ENCODE results near the gene ADAMTS3.

The ADAMTS3 gene

GRCh38 chr4:72566464-72566972 is 2.5 kb downstream of the ADAMTS3 start:
- peak overlapping the region; percentile 99 for H3K27ac ChIP-seq
- TF ChIP-seq, protein P1, sequence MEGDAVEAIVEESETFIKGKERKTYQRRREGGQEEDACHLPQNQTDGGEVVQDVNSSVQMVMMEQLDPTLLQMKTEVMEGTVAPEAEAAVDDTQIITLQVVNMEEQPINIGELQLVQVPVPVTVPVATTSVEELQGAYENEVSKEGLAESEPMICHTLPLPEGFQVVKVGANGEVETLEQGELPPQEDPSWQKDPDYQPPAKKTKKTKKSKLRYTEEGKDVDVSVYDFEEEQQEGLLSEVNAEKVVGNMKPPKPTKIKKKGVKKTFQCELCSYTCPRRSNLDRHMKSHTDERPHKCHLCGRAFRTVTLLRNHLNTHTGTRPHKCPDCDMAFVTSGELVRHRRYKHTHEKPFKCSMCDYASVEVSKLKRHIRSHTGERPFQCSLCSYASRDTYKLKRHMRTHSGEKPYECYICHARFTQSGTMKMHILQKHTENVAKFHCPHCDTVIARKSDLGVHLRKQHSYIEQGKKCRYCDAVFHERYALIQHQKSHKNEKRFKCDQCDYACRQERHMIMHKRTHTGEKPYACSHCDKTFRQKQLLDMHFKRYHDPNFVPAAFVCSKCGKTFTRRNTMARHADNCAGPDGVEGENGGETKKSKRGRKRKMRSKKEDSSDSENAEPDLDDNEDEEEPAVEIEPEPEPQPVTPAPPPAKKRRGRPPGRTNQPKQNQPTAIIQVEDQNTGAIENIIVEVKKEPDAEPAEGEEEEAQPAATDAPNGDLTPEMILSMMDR (conservative IDR thresholded peaks at IDR 0.05), result no peak

GRCh38 chr4:72564789-72565188 is 4.2 kb downstream of the ADAMTS3 start:
- H3K27ac ChIP-seq, result no peak overlapping the region
- TF ChIP-seq, protein P1 (conservative IDR thresholded peaks at IDR 0.05), result no peak

- TF ChIP-seq, protein P1 (conservative IDR thresholded peaks at IDR 0.05), result no peak
- H3K27ac ChIP-seq, result no peak overlapping the region
These were observed 4.8 kb downstream of the ADAMTS3 start for GRCh38 chr4:72564184-72564583.

DNA sequence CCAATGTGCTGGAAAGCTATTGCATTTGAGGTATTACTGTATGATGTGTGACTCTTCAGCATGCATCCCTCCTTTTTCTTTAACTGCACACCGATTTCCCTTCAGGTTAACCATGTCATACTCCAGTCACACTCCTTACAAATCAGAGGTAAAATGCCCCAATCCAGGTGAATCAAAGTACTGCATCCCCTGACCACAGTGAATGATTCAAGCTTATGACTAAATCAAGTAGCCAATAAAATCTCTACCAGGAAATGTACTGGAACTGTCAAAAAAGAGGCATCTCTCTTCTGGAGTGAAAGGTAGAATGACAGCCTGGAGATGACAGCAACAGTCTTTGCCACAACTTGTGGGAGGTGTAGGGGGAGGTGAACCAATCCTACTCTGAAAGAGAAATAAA is 10.4 kb downstream of the ADAMTS3 start:
- no peak overlapping the region for H3K27ac ChIP-seq
- TF ChIP-seq, protein P1 (conservative IDR thresholded peaks at IDR 0.05), result no peak

DNA sequence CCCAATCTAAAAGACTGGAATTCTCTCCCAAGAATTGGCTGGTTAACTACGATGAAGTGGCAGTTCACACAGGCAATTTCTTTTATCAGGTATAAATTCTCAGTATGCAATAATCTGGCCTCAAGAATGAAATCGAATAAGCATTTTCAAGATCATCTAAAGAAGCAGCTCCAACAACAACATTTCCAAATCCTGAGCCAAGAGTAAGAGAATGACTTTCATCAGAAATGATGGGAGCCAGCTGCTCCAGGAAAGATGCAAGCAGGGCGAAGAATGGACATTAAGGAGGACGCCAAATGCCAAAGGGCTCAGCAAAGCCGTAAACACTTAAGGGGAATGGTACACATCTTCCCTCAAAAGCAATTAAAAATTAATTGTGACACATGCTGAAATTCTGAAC is 12.0 kb downstream of the ADAMTS3 start:
- H3K27ac ChIP-seq, result no peak overlapping the region
- TF ChIP-seq, protein P1 (conservative IDR thresholded peaks at IDR 0.05), result no peak

GRCh38 chr4:72555377-72555831 is 13.6 kb downstream of the ADAMTS3 start:
- no peak overlapping the region for H3K27ac ChIP-seq
- TF ChIP-seq, protein P1 (conservative IDR thresholded peaks at IDR 0.05), result no peak

GRCh38 chr4:72553540-72554337 is 15.3 kb downstream of the ADAMTS3 start:
- TF ChIP-seq, protein P1 (conservative IDR thresholded peaks at IDR 0.05), result no peak
- H3K27ac ChIP-seq, result no peak overlapping the region
